GM21786 (cell line): Measurements from ENCODE around the gene C2orf74.
"Not testable (repeated sequence)": the region's sequence is repeated elsewhere in the genome, so short reads cannot be mapped to it uniquely, and the experiment has no call there.

ENCODE experiments used
- ATAC-seq: cut with Tn5 transposase; IDR thresholded peaks from one replicate; pipeline ENCODE4 v1.9.1; 2021; ENCODE audit not compliant: unreplicated experiment

C2orf74 gene

DNA sequence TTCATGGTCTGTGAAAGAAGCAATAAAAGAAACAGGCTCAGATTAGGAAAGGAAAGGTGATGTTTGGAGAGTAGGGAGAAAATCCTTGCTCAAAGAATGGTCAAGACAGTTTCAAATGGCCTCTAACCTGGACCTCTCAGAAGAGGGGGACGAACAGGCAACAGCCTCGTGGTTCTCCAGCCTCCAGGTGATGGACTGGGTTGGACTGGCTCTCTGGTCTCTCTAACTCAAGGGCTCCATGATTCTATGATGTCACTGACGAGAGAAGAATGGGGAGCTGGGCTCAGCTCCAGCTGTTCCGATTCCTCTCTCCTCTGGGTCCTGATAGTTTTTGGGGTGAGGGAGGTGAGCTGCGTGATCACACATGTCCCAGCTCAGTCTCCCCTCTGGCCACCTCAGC, at the start of gene C2orf74:
C2orf74 (plus strand) TSS at position 301 of the 400 bp plus-strand sequence. CDS start 327 bp downstream, outside the sequence.
- ATAC-seq: no peak

DNA sequence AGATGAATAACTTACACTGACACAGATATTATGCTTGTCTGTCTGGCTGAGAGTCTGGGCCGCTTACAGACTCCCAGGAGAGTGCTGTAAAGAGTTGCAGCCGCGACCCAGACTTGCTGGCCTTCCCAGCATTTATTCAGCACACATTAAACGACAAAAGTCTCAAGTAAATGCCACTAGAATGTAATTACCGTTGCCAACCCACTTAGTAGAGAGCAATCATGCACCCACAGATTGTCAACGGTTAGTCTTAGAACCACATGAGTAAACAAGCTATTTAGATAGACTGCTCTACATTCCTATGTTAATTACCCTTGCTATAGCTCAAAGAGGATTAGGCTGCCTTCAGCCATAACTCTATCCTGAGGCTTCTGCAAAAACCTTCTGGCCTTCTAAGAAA, 47.8 kb upstream of the C2orf74 start:
- ATAC-seq: no peak

DNA sequence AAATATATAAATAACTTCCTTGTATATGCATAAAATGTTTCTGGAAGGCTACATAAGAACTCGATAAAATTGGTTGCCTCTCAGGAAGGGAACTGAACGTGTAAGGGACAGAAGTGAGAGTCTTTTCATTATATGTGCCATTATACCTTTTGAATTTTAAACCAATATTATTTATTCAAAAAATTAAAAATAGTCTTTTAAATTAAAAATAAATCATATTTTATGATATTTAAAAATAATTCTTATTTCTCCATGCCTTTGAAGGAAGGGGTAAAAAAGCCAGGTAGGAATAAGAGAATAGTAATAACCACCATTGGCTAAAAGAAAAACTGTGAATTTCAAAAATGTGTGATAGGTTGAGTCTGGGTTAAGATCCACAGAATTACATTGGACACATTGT, 45.7 kb upstream of the C2orf74 start:
- no peak for ATAC-seq

DNA sequence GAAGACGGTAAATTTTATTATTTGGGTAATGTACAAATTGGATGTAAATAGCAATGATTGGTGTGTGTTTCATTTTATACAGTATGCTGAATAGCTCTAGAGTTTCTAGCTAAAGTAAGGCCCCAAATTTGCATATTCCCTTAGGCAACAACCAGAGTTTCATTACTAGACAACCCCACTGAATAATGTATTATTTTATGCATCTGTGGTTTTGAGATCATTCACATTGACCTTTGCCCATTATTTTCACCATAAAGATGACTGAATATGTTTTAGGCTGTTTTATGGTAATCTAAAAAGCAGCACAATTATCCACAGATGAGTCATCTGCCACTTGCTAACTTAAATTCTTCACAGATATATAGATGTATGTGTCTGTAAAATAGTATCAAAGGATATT, 44.5 kb upstream of the C2orf74 start:
- peak; percentile 76 for ATAC-seq

DNA sequence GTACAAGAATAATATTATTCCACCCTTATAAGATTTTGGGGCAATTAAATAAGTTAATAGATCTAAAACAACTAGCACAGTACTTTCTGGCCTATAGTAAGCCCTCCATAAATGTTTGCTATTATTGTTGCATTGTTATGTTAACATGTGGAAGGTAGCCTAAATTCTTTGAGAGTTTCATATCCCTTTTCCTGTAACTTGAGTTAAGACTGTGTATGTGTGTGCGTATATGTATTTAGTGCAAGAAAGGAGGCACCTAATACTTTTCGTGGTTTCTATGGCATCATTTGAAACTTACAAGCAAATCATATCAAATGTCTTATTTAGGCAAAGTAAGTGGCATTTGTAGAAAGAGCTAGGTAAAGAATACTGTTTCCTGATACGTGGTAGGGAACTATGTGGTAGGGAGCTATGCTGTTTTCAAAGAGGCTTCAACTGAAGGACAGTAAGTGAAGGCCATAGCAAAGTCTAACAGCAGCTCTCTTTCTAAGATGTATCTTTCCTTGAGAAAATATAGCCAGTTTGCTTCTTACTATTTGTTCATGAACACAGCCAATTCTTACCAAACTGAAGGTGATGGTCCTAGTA, 36.8 kb upstream of the C2orf74 start:
- ATAC-seq: no peak

DNA sequence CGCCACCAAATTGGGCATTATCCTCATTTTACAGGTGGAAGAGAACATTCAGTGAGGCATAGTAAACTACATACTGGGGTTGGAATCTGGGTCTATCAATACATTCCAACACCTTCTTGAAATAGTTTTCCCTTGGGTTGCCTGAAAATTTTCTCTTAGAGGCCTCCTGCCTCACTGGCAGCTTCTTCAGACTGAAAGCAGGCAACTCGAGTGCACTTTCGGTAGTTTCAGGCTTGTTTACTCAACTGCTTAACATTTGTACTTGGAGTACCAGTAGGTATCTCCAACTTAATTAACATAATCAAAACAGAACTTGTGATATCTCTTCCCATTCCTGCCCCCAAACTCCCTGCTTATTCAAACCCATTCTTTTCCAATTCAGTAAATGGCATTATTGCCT, 36.2 kb upstream of the C2orf74 start:
- no peak for ATAC-seq

DNA sequence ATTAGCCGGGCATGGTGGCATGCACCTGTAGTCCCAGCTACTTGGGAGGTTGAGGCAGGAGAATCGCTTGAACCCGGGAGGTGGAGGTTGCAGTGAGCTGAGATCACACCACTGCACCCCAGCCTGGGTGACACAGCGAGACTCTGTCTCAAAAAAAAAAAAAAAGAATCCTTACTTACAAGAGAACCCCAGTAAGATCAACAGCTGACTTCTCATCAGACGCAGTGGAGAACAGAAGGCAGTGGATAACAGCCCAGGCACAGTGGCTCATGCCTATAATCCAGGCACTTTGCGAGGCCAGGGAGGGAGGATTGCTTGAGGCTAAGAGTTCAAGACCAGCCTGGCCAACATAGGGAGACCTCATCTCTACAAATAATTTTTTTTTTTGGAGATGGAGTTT, 33.9 kb upstream of the C2orf74 start:
- not testable (repeated sequence) for ATAC-seq

DNA sequence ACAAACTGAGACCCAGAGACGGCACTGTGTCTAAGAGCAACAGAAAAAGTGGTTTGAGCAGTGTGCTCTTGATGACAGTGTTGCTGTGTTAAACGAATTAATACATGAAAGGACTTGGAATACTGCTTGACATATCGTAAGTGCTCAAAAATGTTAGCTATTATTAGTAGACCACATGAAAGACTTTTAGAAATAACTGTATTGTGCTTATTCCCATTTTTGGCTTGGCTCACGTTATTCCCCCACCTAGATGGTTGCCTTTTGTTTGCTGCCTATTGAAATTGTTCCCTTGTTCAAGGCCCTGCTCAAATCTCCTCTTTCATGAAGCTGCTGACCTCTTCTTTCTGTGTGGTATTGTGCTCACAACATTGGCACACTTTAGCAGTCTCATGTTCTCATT, 27.8 kb upstream of the C2orf74 start:
- ATAC-seq: no peak

DNA sequence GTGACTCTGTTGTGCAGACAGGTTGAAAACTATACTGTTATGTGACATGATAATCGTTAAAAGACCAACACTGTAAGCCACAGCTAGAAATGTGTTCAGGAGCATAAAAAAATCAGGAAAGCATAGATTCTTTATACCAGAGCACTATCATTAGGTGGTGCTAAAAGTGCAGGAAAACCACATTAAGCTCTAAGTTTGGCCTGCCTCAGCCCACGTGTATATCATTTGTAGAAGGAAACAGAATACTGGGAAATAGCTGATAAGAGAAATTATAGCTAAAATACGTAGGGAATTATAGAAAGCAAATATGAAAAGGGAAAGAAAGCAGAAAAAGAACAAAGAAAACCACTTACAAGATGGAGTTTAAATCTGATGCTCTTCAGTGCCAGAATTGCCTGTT, 26.5 kb upstream of the C2orf74 start:
- ATAC-seq: no peak

DNA sequence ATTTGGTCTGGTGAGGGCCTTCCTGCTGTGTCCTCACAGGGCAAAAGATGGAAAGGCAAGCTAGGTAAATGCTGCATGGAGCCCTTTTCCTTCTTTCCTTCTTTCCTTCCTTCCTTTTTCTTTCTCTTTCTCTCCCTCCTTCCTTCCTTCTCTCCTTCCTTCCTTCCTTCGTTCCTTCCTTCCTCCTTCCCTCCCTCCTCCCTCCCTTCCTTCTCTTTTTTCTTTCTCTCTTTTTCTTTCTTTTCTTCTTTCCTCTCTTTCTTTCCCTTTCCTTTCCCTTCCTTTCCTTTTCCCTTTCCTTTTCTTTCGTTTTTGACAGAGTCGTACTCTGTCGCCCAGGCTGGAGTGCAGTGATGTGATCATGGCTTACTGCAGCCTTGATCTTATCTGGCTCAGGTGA, 23.1 kb upstream of the C2orf74 start:
- no peak for ATAC-seq

DNA sequence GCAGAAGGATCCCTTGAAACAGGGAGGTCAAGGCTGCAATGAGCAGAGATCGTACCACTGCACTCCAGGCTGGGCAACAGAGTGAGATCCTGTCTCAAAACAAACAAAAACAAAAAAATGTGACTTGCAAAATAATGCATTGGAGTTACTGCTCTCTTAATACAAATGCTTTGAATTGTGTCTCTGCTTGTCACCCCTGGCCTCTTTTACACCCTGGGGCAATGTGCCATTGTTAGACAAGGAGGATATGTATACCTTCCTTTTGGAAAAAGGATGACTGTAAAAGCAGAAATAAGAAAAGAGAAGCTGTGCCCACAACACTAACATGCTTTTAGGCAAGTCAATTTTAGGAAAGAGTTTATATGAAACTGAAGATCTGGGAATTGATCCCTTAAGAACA, 20.8 kb upstream of the C2orf74 start:
- no peak for ATAC-seq

DNA sequence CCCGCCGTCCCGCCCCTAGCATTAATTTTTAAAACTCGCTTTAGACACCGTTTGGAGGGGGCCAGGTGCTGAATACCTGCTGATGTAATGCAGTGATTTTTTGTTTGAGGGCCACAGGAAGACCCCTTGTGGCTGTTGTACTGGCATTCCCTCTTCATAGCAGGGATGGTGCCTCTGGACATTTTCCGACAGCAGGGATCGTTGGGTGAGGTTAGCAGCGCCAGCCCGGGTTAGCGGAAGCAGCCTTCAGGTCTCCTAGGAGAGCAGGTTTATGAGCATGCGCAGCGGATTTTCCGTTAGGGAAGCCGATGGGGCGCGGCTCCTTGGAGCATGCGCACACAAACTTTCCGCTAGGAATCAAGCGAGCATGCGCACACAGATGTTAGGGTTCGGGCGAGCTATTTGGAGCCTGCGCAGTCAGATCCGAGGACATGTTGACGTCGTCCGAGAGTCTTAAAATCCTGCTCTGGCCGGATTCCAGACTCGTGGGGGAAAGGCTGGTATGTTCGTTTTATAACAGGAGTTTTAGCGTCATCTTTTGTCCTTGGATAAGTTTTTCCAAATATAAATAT, 17.2 kb upstream of the C2orf74 start:
- ATAC-seq: peak; percentile 92

DNA sequence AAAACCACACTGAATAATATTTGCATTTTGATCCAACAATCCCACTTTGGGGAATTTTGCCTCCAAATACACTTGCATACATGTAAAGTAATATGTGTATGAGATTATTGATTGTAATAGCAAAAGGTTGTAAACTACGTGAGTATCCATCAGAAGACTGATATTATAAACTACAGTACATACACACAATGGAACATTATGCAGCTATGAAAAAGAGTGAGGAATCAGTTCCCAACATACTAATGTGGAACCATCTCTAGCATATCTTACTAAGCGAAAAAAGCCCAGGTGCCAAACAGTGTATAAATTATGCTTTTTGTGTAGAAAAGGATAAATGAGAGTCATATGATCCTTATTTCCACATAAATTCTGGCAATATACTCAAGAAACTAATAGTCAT, 16.0 kb upstream of the C2orf74 start:
- no peak for ATAC-seq

DNA sequence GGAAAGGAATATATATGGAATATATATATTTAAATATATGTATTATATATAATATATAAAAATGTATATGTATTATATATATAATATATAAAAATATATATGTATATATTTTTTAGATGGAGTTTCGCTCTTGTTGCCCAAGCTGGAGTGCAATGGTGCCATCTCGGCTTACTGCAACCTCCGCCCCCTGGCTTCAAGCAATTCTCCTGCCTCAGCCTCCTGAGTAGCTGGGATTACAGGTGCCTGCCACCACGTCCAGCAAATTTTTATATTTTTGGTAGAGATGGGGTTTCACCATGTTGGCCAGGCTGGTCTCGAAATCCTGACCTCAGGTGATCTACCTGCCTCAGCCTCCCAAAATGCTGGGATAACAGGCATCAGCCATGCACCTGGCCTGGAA, 13.9 kb upstream of the C2orf74 start:
- ATAC-seq: not testable (repeated sequence)

DNA sequence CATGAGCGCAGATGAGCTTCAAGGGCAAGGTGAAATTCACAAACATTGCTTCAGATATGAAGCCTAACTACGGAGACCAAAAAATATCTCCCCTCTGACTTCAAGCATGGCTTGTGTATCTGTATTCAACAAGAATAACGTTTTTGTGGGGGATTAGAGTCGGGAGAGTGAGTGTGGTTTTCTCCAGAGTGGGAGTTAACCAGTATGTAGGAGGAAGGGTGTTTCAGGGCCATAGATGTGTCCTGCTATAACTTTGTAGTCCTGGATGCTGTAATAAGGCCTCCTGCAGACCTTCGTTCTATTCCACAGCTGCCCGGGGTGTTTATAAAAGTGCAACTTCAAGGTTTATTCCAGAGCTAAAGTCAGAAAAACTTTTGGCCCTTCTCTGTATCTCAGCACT, 12.9 kb upstream of the C2orf74 start:
- ATAC-seq: no peak

DNA sequence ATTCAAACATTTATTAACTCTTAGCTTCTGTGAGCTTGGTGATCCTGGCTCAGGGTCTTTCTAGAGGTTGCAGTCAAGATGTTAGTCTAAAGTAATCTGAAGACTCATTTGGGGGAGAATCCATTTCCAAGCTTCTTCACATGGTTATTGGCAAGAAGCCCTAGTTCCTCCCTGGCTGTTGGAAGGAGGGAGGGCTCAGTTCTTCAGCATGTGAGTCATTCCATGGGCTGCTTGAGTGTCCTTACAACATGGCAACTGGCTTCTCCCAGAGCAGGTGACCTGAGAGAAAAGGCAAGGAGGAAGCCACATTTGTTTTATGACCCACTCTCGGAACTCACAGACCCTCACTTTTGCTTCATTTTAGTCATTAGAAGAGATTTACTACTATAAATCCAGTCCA, 10.6 kb upstream of the C2orf74 start:
- ATAC-seq: no peak

DNA sequence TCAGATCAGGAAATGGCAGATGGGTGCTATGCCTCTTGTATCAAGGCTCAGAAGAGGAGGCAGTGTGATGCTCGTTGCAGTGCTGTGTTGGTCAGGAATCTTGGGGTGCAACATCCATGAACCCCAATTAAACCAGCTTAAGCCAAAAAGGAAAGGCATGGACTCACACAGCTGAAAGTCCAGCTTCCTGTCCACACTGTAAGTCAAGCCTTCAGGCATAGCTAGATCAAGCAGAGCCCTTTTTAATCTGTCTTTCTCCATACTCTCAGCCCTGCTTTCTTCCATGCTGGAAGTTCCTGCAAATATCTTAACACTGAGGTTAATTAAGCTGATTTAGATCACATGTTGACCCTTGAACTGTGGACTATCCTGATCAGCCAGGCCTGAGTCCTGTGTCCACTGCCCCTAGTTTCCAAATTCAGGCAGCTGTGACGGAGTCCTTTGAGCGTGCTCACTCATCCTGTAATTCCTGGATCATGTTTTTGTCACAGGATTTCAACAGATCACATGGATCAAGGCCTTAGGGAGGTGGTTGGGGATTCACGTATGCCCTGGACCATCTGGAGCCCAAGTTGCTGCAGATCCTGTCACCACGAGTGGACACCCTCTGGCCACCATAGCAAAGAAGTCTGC, 4.5 kb upstream of the C2orf74 start:
- no peak for ATAC-seq

DNA sequence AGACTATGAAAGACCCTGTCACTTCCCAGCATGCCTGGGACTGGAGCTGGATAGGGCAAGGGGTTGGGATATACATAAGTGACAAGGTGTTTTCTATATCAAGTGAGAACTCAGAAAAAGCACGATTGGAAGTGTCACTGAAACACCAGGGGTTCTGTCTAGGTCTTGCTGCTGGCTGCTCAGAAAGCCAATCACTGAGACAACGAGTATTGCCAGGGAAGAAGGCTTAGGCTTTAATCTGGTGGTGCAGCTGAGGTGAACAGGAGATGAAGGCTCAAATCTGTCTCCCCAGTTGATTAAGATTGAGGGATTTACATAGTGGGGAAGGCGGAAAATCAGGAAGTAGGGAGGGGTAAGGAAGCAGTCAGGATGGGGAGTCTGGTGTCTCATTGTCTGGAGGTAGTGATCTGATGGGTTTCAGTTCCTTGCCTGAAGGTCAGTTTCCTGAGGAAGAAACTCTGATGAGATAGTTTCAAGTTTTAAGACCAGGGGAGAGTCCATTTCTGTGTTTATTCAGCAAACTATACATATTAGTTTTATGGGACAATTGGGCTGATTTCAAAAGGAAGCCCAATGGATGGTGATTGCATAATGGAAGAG, 3.5 kb upstream of the C2orf74 start:
- no peak for ATAC-seq

DNA sequence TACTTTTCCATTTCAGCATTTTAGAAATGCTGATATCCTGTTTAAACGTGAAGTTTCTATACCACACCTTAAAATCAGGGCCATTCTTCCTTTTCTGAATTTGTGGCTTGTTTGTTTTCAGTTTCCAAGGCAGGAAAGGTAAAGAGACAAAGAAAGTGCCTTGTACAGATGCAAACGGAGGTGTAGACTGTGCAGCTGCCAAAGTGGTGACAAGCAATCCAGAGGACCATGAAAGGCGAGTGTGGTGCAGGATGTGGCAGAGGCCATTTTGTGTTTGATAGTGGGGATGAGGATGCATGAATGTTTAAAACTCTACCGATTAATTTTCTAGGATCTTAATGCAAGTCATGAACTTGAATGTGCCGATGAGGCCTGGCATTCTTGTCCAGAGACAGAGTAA, 733 bp downstream of the C2orf74 start:
- no peak for ATAC-seq

DNA sequence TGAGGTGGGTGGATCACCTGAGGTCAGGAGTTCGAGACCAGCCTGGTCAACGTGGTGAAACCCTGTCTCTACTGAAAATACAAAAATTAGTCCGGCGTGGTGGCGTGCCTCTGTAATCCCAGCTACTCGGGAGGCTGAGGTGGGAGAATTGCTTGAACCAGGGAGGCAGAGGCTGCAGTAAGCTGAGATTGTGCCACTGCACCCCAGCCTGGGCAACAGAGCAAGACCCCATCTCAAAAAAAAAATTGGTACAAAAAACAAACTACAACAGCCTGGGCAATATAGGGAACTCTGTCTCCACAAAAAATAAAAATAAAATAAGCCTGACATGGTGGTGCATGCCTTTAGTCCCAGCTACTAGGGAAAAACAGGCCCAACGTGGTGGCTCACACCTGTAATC, 3.1 kb downstream of the C2orf74 start:
- not testable (repeated sequence) for ATAC-seq

DNA sequence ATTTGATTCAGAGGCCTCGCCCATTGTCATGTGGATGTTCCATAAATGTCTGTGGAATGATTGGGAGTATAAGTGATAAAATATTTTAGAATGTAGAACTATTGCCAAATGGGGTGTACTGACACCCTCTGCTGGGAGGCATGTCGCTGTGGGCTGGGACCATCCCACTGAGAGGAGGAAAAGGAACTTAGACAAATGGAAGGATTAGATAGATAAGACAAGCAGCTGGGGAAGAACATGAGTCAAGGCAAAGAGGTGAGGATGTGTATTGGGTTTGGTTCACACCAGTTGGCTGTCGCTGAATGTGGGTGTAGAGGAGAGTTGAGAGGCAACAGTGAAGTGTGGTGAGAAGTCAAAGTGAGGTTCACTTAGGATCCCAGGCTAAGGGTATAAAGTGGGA, 4.0 kb downstream of the C2orf74 start:
- no peak for ATAC-seq

DNA sequence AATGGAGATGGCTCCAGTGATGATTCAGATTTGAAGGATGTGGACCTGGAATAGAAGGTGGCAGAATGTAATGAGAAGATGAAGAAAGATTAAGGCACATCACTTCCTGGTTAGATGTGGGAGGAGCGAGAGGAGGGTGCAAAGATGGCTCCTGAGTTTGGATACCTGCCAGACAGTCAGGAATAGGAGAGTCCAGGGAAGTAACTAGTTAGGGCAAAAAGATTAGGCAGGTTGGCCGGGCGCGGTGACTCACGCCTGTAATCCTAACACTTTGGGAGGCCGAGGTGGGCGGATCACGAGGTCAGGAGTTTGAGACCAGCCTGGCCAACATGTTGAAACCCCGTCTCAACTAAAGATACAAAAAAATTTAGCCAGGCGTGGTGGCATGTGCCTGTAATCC, 5.6 kb downstream of the C2orf74 start:
- ATAC-seq: no peak
